ENCODE data around the gene SLC5A10.

SLC5A10 gene

DNA sequence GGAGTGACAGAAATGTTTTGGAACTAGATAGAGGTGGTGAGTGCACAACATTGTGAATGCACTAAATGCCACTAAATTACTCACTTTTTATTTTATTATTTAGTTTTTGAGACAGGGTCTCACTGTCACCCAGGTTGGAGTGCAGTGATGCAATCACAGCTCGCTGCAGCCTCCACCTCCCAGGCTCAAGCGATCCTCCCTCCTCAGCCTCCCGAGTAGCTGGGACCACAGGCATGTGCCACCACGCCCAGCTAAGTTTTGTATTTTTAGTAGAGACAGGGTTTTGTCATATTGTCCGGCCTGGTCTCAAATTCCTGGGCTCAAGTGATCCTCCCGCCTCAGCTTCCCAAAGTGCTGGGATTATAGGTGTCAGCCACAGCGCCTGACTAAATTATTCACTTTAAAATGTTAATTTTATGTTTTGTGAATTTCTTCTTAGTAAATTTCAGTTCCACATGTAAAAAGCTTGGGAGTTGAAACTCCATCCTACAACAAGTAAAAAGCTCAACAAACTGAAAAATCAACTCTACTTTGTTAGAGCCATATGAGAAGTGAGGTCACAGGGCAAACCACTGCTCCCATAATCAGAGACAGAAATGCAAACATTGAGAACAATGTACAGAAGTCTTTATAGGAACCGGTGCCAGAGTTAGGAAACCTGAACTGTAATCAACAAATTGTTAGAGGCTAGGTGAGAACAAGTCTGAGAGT lies 13.8 kb upstream of the SLC5A10 start:
- H3K79me2 ChIP-seq (ENCODE audit: low read length) = no peaks in the 10 kb centered on the region
- TF ChIP-seq, protein P1, sequence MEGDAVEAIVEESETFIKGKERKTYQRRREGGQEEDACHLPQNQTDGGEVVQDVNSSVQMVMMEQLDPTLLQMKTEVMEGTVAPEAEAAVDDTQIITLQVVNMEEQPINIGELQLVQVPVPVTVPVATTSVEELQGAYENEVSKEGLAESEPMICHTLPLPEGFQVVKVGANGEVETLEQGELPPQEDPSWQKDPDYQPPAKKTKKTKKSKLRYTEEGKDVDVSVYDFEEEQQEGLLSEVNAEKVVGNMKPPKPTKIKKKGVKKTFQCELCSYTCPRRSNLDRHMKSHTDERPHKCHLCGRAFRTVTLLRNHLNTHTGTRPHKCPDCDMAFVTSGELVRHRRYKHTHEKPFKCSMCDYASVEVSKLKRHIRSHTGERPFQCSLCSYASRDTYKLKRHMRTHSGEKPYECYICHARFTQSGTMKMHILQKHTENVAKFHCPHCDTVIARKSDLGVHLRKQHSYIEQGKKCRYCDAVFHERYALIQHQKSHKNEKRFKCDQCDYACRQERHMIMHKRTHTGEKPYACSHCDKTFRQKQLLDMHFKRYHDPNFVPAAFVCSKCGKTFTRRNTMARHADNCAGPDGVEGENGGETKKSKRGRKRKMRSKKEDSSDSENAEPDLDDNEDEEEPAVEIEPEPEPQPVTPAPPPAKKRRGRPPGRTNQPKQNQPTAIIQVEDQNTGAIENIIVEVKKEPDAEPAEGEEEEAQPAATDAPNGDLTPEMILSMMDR (IDR thresholded peaks at IDR 0.05; ENCODE audit: low read length) = no peak
- TF ChIP-seq EZH2phosphoT487 (IDR thresholded peaks at IDR 0.05; ENCODE audit: low read length) = no peak
- TF ChIP-seq EZH2 (optimal IDR thresholded peaks at IDR 0.05; ENCODE audit: low read depth, low read length) = no peak
- H3K9ac ChIP-seq (ENCODE audit: low read length) = no peak overlapping the region
- H3K4me3 ChIP-seq (ENCODE audit: low read length) = no peak overlapping the region
- H3F3A ChIP-seq (ENCODE audit: insufficient read depth, low read length) = no peaks in the 10 kb centered on the region
- H3K27ac ChIP-seq (ENCODE audit: low read length) = no peak overlapping the region
- H3K36me3 ChIP-seq (replicated peaks; ENCODE audit: insufficient read depth, low read length) = no peaks in the 10 kb centered on the region
- H3K27me3 ChIP-seq (replicated peaks; ENCODE audit: insufficient read depth, low read length) = no peaks in the 10 kb centered on the region
- no peaks in the 10 kb centered on the region for H3K9me3 ChIP-seq (replicated peaks; ENCODE audit: insufficient read depth, low read length)
- no peak overlapping the region for H3K4me2 ChIP-seq (ENCODE audit: low read depth, low read length)
- no peak for DNase-seq
- H4K20me1 ChIP-seq (ENCODE audit: insufficient read depth, low read length) = no peaks in the 10 kb centered on the region
- H2AFZ ChIP-seq (ENCODE audit: low read length) = no peak overlapping the region
- no peaks in the 10 kb centered on the region for H3K9me2 ChIP-seq (replicated peaks; ENCODE audit: insufficient read depth, low read length)
- no peaks in the 10 kb centered on the region for H3K4me1 ChIP-seq (ENCODE audit: low read length)

DNA sequence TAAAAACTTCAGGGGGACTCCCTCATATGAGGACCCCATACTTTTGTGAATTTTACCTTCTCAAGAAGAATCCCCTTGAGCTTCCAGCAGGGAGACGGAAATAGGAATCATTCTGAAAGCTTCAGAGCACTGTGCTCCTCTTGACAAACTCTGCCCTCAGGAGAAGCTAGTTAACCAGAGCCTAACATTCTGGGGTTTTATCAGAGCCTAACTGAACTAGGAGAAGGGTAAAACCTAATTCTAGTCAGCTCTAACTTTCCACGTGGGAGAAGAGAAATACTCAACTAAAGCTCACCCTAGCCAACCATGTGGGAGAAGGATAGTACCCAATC lies 13.3 kb upstream of the SLC5A10 start:
- TF ChIP-seq, protein P1 (IDR thresholded peaks at IDR 0.05; ENCODE audit: low read length) = no peak
- TF ChIP-seq EZH2 (optimal IDR thresholded peaks at IDR 0.05; ENCODE audit: low read depth, low read length) = no peak
- TF ChIP-seq EZH2phosphoT487 (IDR thresholded peaks at IDR 0.05; ENCODE audit: low read length) = no peak
- no peak for DNase-seq
- no peaks in the 10 kb centered on the region for H3K9me3 ChIP-seq (replicated peaks; ENCODE audit: insufficient read depth, low read length)
- H3K36me3 ChIP-seq (replicated peaks; ENCODE audit: insufficient read depth, low read length) = no peaks in the 10 kb centered on the region
- no peak overlapping the region for H3K27ac ChIP-seq (ENCODE audit: low read length)
- H2AFZ ChIP-seq (ENCODE audit: low read length) = no peak overlapping the region
- H3K4me2 ChIP-seq (ENCODE audit: low read depth, low read length) = no peak overlapping the region
- no peaks in the 10 kb centered on the region for H3K27me3 ChIP-seq (replicated peaks; ENCODE audit: insufficient read depth, low read length)
- H3K79me2 ChIP-seq (ENCODE audit: low read length) = no peaks in the 10 kb centered on the region
- H3K9me2 ChIP-seq (replicated peaks; ENCODE audit: insufficient read depth, low read length) = no peaks in the 10 kb centered on the region
- H4K20me1 ChIP-seq (ENCODE audit: insufficient read depth, low read length) = no peaks in the 10 kb centered on the region
- no peaks in the 10 kb centered on the region for H3K4me1 ChIP-seq (ENCODE audit: low read length)
- H3K9ac ChIP-seq (ENCODE audit: low read length) = no peak overlapping the region
- no peak overlapping the region for H3K4me3 ChIP-seq (ENCODE audit: low read length)
- no peaks in the 10 kb centered on the region for H3F3A ChIP-seq (ENCODE audit: insufficient read depth, low read length)

DNA sequence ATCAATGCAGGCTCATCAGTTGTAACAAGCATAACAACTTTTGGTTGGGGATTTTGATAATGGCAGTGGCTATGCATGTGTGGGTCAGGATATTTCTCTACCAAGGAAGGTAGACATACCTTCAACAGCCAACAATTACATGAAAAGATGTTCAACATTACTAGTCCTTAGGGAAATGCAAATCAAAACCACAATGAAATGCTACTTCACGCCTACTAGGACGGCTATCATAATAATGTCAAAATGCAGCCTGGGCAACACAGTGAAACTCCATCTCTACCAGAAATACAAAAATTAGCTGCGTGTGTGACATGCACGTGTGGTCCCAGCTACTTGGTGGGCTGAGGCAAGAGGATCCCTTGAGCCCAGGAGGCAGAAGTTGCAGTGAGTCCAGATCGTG lies 7.3 kb upstream of the SLC5A10 start:
- DNase-seq = no peak
- Histone ChIP-seq H4K20me1 (ENCODE audit: insufficient read depth, low read length) (no peaks in the 10 kb centered on the region), H3K79me2 (ENCODE audit: low read length) (no peaks in the 10 kb centered on the region), H3K9me2 (replicated peaks; ENCODE audit: insufficient read depth, low read length) (no peaks in the 10 kb centered on the region), H3K9ac (ENCODE audit: low read length) (no peak overlapping the region), H3K4me1 (ENCODE audit: low read length) (no peaks in the 10 kb centered on the region), H3K4me3 (ENCODE audit: low read length) (no peak overlapping the region), H3K27me3 (replicated peaks; ENCODE audit: insufficient read depth, low read length) (no peaks in the 10 kb centered on the region), H2AFZ (ENCODE audit: low read length) (no peak overlapping the region), H3K27ac (ENCODE audit: low read length) (no peak overlapping the region), H3K9me3 (replicated peaks; ENCODE audit: insufficient read depth, low read length) (no peaks in the 10 kb centered on the region), H3K4me2 (ENCODE audit: low read depth, low read length) (no peak overlapping the region), H3F3A (ENCODE audit: insufficient read depth, low read length) (no peaks in the 10 kb centered on the region), H3K36me3 (replicated peaks; ENCODE audit: insufficient read depth, low read length) (no peaks in the 10 kb centered on the region)
- TF ChIP-seq EZH2phosphoT487 (IDR thresholded peaks at IDR 0.05; ENCODE audit: low read length) (no peak), EZH2 (optimal IDR thresholded peaks at IDR 0.05; ENCODE audit: low read depth, low read length) (no peak)
- TF ChIP-seq, protein P1 (IDR thresholded peaks at IDR 0.05; ENCODE audit: low read length) = no peak
